Activated naive CD8-positive, alpha-beta T cell treated with anti-CD3 and anti-CD28 coated beads, Interleukin-2, amount 50 U/mL, for 16 hours (primary cell): Measurements from ENCODE around the gene GATAD2A.

Experiments used
- DNase-seq: peaks from one replicate; pipeline ENCODE4 v3.0.0-alpha.2; 2020; ENCODE audit warnings: low read depth, low spot score

The GATAD2A gene

GRCh38 chr19:19544954-19545591 is 139.6 kb downstream of the GATAD2A start:
- DNase-seq: no peak

- no peak for DNase-seq
Observed at GRCh38 chr19:19545707-19546106, 140.2 kb downstream of the GATAD2A start.

- no peak for DNase-seq
Observed at GRCh38 chr19:19546751-19547162, 141.3 kb downstream of the GATAD2A start.

GRCh38 chr19:19547674-19548336 is 142.3 kb downstream of the GATAD2A start:
- DNase-seq: no peak

- no peak for DNase-seq
Observed at GRCh38 chr19:19548915-19549759, 143.7 kb downstream of the GATAD2A start.

GRCh38 chr19:19549804-19550464 is 144.5 kb downstream of the GATAD2A start:
- no peak for DNase-seq

GRCh38 chr19:19550485-19550929 is 145.0 kb downstream of the GATAD2A start:
- DNase-seq: no peak

GRCh38 chr19:19550972-19551852 is 145.7 kb downstream of the GATAD2A start:
- DNase-seq: no peak

GRCh38 chr19:19551853-19552192 is 146.3 kb downstream of the GATAD2A start:
- DNase-seq: no peak

GRCh38 chr19:19552798-19553197 is 147.3 kb downstream of the GATAD2A start:
- no peak for DNase-seq

GRCh38 chr19:19553670-19554069 is 148.2 kb downstream of the GATAD2A start:
- DNase-seq: no peak

GRCh38 chr19:19554074-19555023 is 148.9 kb downstream of the GATAD2A start:
- DNase-seq: peak; percentile 41

GRCh38 chr19:19558055-19558454 is 152.6 kb downstream of the GATAD2A start:
- no peak for DNase-seq
